ENCODE results near the gene MAGI2.
"Not testable (repeated sequence)": the region's sequence is repeated elsewhere in the genome, so short reads cannot be mapped to it uniquely, and the experiment has no call there.

MAGI2 gene

GRCh38 chr7:78007231-78007630 lies 1446.2 kb downstream of the MAGI2 start:
- no peak for DNase-seq

- DNase-seq: no peak
These were observed 1447.3 kb downstream of the MAGI2 start for GRCh38 chr7:78006063-78006755.

- DNase-seq: no peak
These were observed 1450.8 kb downstream of the MAGI2 start for GRCh38 chr7:78002715-78003114.

- DNase-seq: no peak
These were observed 1451.4 kb downstream of the MAGI2 start for GRCh38 chr7:78002021-78002420.

GRCh38 chr7:77999168-77999567 lies 1454.3 kb downstream of the MAGI2 start:
- DNase-seq: not testable (repeated sequence)

GRCh38 chr7:77995717-77996116 lies 1457.8 kb downstream of the MAGI2 start:
- DNase-seq: no peak

GRCh38 chr7:77993838-77994237 lies 1459.6 kb downstream of the MAGI2 start:
- no peak for DNase-seq

GRCh38 chr7:77991656-77992055 lies 1461.8 kb downstream of the MAGI2 start:
- DNase-seq: no peak

GRCh38 chr7:77989981-77990566 lies 1463.4 kb downstream of the MAGI2 start:
- DNase-seq: peak; percentile 14

GRCh38 chr7:77985974-77986339 lies 1467.5 kb downstream of the MAGI2 start:
- no peak for DNase-seq

- no peak for DNase-seq
These were observed 1468.1 kb downstream of the MAGI2 start for GRCh38 chr7:77985232-77985973.

GRCh38 chr7:77983973-77984372 lies 1469.5 kb downstream of the MAGI2 start:
- no peak for DNase-seq

GRCh38 chr7:77982926-77983550 lies 1470.4 kb downstream of the MAGI2 start:
- no peak for DNase-seq

- no peak for DNase-seq
These were observed 1473.3 kb downstream of the MAGI2 start for GRCh38 chr7:77980087-77980713.

GRCh38 chr7:77979219-77979618 lies 1474.2 kb downstream of the MAGI2 start:
- DNase-seq: no peak

GRCh38 chr7:77975672-77976480 lies 1477.6 kb downstream of the MAGI2 start:
- DNase-seq: no peak

GRCh38 chr7:77971726-77972125 lies 1481.7 kb downstream of the MAGI2 start:
- DNase-seq: no peak

- DNase-seq: no peak
These were observed 1486.0 kb downstream of the MAGI2 start for GRCh38 chr7:77967429-77967828.

Measured in inflammatory macrophage treated with lipopolysaccharide for 4 hours (primary cell).